ACC112 (cell line): ENCODE results near the gene DLL4.

Experiments
- H2AFZ ChIP-seq: fragments of 200-600 bp; sonication (generic); one replicate; pipeline ENCODE4 v1.6.0; 2017; ENCODE audit warnings: antibody characterized with exemption, low read length; ENCODE audit not compliant: unreplicated experiment
- H3K27ac ChIP-seq: fragments of 200-600 bp; sonication (generic); 2 replicates; pipeline ENCODE4 v1.5.1; 2014; ENCODE audit warnings: low read depth, mild to moderate bottlenecking, antibody characterized with exemption, low read length, moderate library complexity
- H3K27me3 ChIP-seq: fragments of 200-600 bp; sonication (generic); 2 replicates; pipeline ENCODE4 v1.6.1; 2014; ENCODE audit warnings: mild to moderate bottlenecking, antibody characterized with exemption, low read length, moderate library complexity, mixed read lengths; ENCODE audit not compliant: insufficient read depth
- H3K36me3 ChIP-seq: fragments of 200-600 bp; sonication (generic); 2 replicates; pipeline ENCODE4 v1.6.1; 2016; ENCODE audit warnings: mild to moderate bottlenecking, antibody characterized with exemption, low read length, moderate library complexity, mixed read lengths; ENCODE audit not compliant: insufficient read depth
- H3K4me1 ChIP-seq: fragments of 200-600 bp; sonication (generic); one replicate; pipeline ENCODE4 v1.6.1; 2016; ENCODE audit warnings: low read length, mixed read lengths; ENCODE audit not compliant: insufficient read depth, unreplicated experiment, control insufficient read depth
- H3K4me3 ChIP-seq: fragments of 200-600 bp; sonication (generic); 2 replicates; pipeline ENCODE4 v1.5.1; 2014; ENCODE audit warnings: mild to moderate bottlenecking, low read depth, low read length
- H3K79me2 ChIP-seq: fragments of 200-600 bp; sonication (generic); one replicate; pipeline ENCODE4 v1.6.0; 2016; ENCODE audit warnings: low read length; ENCODE audit not compliant: control insufficient read depth, unreplicated experiment, insufficient read depth

The DLL4 gene

GRCh38 chr15:40982855-40983254, 53.7 kb downstream of the DLL4 start:
- Histone ChIP-seq H3K4me3 (no peak overlapping the region), H3K4me1 (peaks cover 29% of the 10 kb centered on the region), H2AFZ (no peak overlapping the region), H3K27ac (peak overlapping the region; percentile 71), H3K79me2 (no peaks in the 10 kb centered on the region), H3K36me3 (peaks cover 39% of the 10 kb centered on the region), H3K27me3 (no peaks in the 10 kb centered on the region)

- H3K27me3 ChIP-seq, result no peaks in the 10 kb centered on the region
- peak overlapping the region; percentile 71 for H3K27ac ChIP-seq
- peaks cover 29% of the 10 kb centered on the region for H3K4me1 ChIP-seq
- no peak overlapping the region for H3K4me3 ChIP-seq
- no peaks in the 10 kb centered on the region for H3K79me2 ChIP-seq
- H3K36me3 ChIP-seq, result peaks cover 30% of the 10 kb centered on the region
- H2AFZ ChIP-seq, result no peak overlapping the region
Measured at GRCh38 chr15:40984406-40984805, 55.3 kb downstream of the DLL4 start.

GRCh38 chr15:40984964-40985363, 55.8 kb downstream of the DLL4 start:
- Histone ChIP-seq H3K27me3 (no peaks in the 10 kb centered on the region), H3K4me3 (no peak overlapping the region), H3K27ac (peak overlapping the region; percentile 71), H3K79me2 (no peaks in the 10 kb centered on the region), H3K36me3 (peaks cover 30% of the 10 kb centered on the region), H3K4me1 (peaks cover 29% of the 10 kb centered on the region), H2AFZ (no peak overlapping the region)

GRCh38 chr15:40985541-40986330, 56.6 kb downstream of the DLL4 start:
- Histone ChIP-seq H3K4me1 (peaks cover 29% of the 10 kb centered on the region), H3K27me3 (no peaks in the 10 kb centered on the region), H3K36me3 (peaks cover 26% of the 10 kb centered on the region), H3K79me2 (no peaks in the 10 kb centered on the region), H3K4me3 (no peak overlapping the region), H2AFZ (no peak overlapping the region), H3K27ac (peak overlapping the region; percentile 71)

GRCh38 chr15:40986820-40987219, 57.7 kb downstream of the DLL4 start:
- no peak overlapping the region for H2AFZ ChIP-seq
- no peaks in the 10 kb centered on the region for H3K79me2 ChIP-seq
- H3K27me3 ChIP-seq, result no peaks in the 10 kb centered on the region
- H3K4me1 ChIP-seq, result peaks cover 26% of the 10 kb centered on the region
- no peak overlapping the region for H3K4me3 ChIP-seq
- H3K27ac ChIP-seq, result no peak overlapping the region
- peaks cover 27% of the 10 kb centered on the region for H3K36me3 ChIP-seq

DNA sequence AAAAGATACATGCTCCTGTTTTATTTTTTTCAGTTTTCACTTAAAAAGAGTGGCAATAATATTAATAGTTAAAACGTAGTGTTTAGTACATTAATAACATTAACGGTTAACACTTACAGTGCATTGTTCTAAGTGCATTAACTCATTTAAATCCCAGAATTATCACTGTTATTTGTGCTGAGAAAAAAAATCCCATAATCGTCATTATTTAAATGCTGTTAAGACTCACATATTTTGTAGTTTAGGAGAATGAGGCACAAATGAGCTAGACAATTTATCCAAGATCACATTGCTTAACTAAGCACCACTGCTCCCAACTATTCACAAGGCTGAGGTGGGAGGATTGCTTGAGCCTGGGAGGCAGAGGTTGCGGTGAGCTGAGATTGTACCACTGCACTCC, 59.0 kb downstream of the DLL4 start:
- no peaks in the 10 kb centered on the region for H3K27me3 ChIP-seq
- H3K4me1 ChIP-seq, result peaks cover 16% of the 10 kb centered on the region
- no peak overlapping the region for H2AFZ ChIP-seq
- H3K36me3 ChIP-seq, result peaks cover 26% of the 10 kb centered on the region
- no peaks in the 10 kb centered on the region for H3K79me2 ChIP-seq
- no peak overlapping the region for H3K27ac ChIP-seq
- H3K4me3 ChIP-seq, result no peak overlapping the region
